Kidney (tissue), 14 donors: ENCODE results near the gene C16orf89. TPM values are rescaled to one million over a fixed set of nuclear protein-coding genes. Genes with fewer than 3 reads are reported as not detected.
"Not testable (repeated sequence)": the region's sequence is repeated elsewhere in the genome, so short reads cannot be mapped to it uniquely, and the experiment has no call there.

Experiments
- DNase-seq, 5 donors: peaks; one replicate each; pipeline ENCODE4 v3.0.0-alpha.2; 2013 to 2020
- FAIRE-seq: peaks from 2 replicates; lab custom pipeline; 2012; peaks lifted over from hg19 to GRCh38; lab: Jason Lieb, UNC
- H3K27ac ChIP-seq, 2 donors: one replicate each; pipeline ENCODE4 v1.7.0; 2013; ENCODE audit warnings: low read depth in 2 of 2, low read length in 2 of 2, inconsistent platforms in 1 of 2
- H3K27me3 ChIP-seq: one replicate; pipeline ENCODE4 v1.7.1; 2013; ENCODE audit warnings: low read length, inconsistent platforms; ENCODE audit not compliant: control insufficient read depth, insufficient read depth
- H3K36me3 ChIP-seq, 3 donors: one replicate each; pipeline versions ENCODE4 v1.7.0 to v1.7.1; 2013; ENCODE audit warnings: low read length in 3 of 3, control low read depth in 1 of 3, inconsistent platforms in 1 of 3; ENCODE audit not compliant: insufficient read depth in 3 of 3, control insufficient read depth in 2 of 3
- H3K4me1 ChIP-seq, 3 donors: one replicate each; pipeline versions ENCODE4 v1.7.0 to v1.7.1; 2013; ENCODE audit warnings: low read length in 3 of 3, inconsistent platforms in 1 of 3, low read depth in 1 of 3; ENCODE audit not compliant: control insufficient read depth in 2 of 3, insufficient read depth in 2 of 3
- H3K4me3 ChIP-seq, 3 donors: one replicate each; pipeline versions ENCODE4 v1.7.0 to v1.8.1; 2013; ENCODE audit warnings: low read length in 3 of 3, control low read depth in 1 of 3, inconsistent platforms in 1 of 3
- H3K9ac ChIP-seq, 3 donors: one replicate each; pipeline versions ENCODE4 v1.7.0 to v1.7.1; 2013; ENCODE audit warnings: low read length in 3 of 3, control low read depth in 1 of 3, inconsistent platforms in 1 of 3
- H3K9me3 ChIP-seq, 3 donors: one replicate each; pipeline versions ENCODE4 v1.7.0 to v1.7.1; 2013; ENCODE audit warnings: low read length in 3 of 3, control low read depth in 1 of 3, inconsistent platforms in 1 of 3; ENCODE audit not compliant: control insufficient read depth in 2 of 3, insufficient read depth in 1 of 3
- CTCF ChIP-seq: IDR thresholded peaks from 3 replicates; pipeline ENCODE4 v1.5.1; 2012; ENCODE audit warnings: mild to moderate bottlenecking, moderate library complexity, borderline replicate concordance; ENCODE audit not compliant: insufficient read depth; ENCODE audit errors: extremely low read depth
- intact Hi-C: fragments of 100-400 bp; cut with DNase I; formaldehyde crosslinking; loops from one replicate; pipeline ENCODE4 v1.11.1; 2022
- polyA plus RNA-seq: library from polyadenylated mRNA; stranded (reverse); fragments of 350-450 nt; fragmentation: Illumina TruSeq; extraction: RNeasy Lipid Tissue Mini Kit (QIAGEN cat#74804); gene quantifications from one replicate; pipeline ENCODE4 v1.2.3, GENCODE V29; 2014; ENCODE audit warnings: low read depth, low replicate concordance; ENCODE audit not compliant: insufficient read depth
- total RNA-seq: library from RNA; stranded (reverse); fragmentation: NEBNext Ultra II Directional; extraction: Animal tissue kit (Norgen Biotek cat#: 25700); gene quantifications from one replicate; pipeline ENCODE4 v1.2.1, GENCODE V29; 2021
- donor health status: control.
- donor health status: control.
- donor health status: control.
- donor health status: control.
- donor health status: control.
- donor health status: DM: yes; HTN: yes; CAD: no.
- donor health status: Normal renal cell carcinoma (clear cell type).

Gene C16orf89
- total and polyA plus RNA-seq, 2 donors from 2014 or later = 5.4 to 68.4 TPM

GRCh38 chr16:5045499-5046115, 20.1 kb downstream of the C16orf89 start:
- DNase-seq (peak in 2 of 5 donors; percentile 15 to 18), FAIRE-seq (no peak)
- H3K9ac ChIP-seq = no peak overlapping the region
- H3K9me3 ChIP-seq = no peaks in the 10 kb centered on the region
- H3K36me3 ChIP-seq = peaks cover 0 to 3% (median 0%) of the 10 kb centered on the region in 3 donors
- intact Hi-C loops = no loop called here
- no peak for TF ChIP-seq CTCF
- no peak overlapping the region for H3K4me3 ChIP-seq
- no peaks in the 10 kb centered on the region for H3K27me3 ChIP-seq
- H3K4me1 ChIP-seq = no peaks in the 10 kb centered on the region
- H3K27ac ChIP-seq = no peak overlapping the region

- intact Hi-C loops, H3K4me1 ChIP-seq, H3K9ac ChIP-seq, H3K4me3 ChIP-seq, H3K27ac ChIP-seq, FAIRE-seq, H3K9me3 ChIP-seq, H3K27me3 ChIP-seq, H3K36me3 ChIP-seq: not testable (repeated sequence)
- DNase-seq = peak in 1 of 5 donors; percentile 8
These were observed 21.2 kb downstream of the C16orf89 start for GRCh38 chr16:5044581-5044980.

GRCh38 chr16:5044011-5044540, 21.7 kb downstream of the C16orf89 start:
- Histone ChIP-seq H3K36me3 (peaks cover 0 to 3% (median 0%) of the 10 kb centered on the region in 3 donors), H3K27me3 (no peaks in the 10 kb centered on the region), H3K4me1 (no peaks in the 10 kb centered on the region), H3K27ac (no peak overlapping the region), H3K9ac (no peak overlapping the region), H3K4me3 (no peak overlapping the region), H3K9me3 (no peaks in the 10 kb centered on the region)
- DNase-seq = peak in 1 of 5 donors; percentile 19
- intact Hi-C loops = no loop called here
- TF ChIP-seq CTCF = no peak
- FAIRE-seq = no peak

GRCh38 chr16:5042574-5043171, 23.1 kb downstream of the C16orf89 start:
- H3K9ac ChIP-seq = no peak overlapping the region
- H3K4me3 ChIP-seq = no peak overlapping the region
- DNase-seq (peak in 2 of 5 donors; percentile 25 to 26), FAIRE-seq (no peak)
- no peaks in the 10 kb centered on the region for H3K27me3 ChIP-seq
- H3K36me3 ChIP-seq = peaks cover 0 to 3% (median 0%) of the 10 kb centered on the region in 3 donors
- no peaks in the 10 kb centered on the region for H3K4me1 ChIP-seq
- no peaks in the 10 kb centered on the region for H3K9me3 ChIP-seq
- TF ChIP-seq CTCF = no peak
- intact Hi-C loops = no loop called here
- H3K27ac ChIP-seq = no peak overlapping the region
